ENCODE measurements around the gene UBE2E2.

The UBE2E2 gene

DNA sequence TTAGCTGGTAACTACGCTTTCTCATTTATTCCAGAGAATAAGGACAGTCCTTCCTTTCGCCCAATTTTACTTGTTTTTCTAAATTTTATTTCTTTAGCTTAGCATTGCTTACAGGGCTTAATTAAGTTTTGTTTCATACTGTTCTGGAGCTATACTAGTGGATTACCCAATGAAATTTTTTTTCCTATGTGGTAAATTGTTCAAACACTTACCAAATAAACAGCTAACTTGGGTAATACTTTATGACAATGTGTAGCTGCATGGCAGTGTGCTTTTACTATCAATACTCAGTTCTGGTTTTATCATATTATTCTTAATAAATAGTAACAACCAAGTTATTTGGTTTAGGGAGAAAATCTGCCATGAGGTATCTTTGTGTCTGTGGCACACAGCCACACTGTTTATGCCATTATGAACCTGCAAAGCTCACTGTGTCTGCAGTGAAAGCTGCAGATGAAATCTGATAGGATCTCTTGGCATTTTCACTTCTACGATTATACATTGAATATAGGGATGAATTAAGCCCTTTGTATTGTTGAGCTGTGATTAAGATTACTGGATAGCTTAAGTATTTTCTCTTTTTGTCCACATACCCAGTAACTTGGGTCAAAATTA, 37.2 kb downstream of the UBE2E2 start:
- peak; percentile 50 for DNase-seq (ENCODE audit: low spot score)

DNA sequence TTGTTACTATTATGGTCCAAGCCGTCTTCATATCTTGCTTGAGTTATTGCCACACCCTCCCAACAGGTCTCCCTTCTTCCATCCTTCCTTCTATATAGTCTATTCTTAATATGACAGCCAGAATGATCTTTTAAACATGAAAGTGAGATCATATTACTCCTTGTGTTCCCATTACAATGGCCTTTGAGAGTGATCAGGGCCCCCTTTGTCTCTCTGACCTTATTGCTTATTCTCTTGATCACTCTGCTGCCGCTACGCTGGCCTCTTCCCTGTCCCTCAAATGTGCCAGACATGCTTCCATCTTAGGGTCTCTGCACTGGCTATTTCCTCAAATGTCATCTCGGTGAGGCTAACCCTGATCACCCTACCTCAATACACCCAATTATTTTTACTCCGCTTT, 38.1 kb downstream of the UBE2E2 start:
- DNase-seq (ENCODE audit: low spot score): peak; percentile 86

DNA sequence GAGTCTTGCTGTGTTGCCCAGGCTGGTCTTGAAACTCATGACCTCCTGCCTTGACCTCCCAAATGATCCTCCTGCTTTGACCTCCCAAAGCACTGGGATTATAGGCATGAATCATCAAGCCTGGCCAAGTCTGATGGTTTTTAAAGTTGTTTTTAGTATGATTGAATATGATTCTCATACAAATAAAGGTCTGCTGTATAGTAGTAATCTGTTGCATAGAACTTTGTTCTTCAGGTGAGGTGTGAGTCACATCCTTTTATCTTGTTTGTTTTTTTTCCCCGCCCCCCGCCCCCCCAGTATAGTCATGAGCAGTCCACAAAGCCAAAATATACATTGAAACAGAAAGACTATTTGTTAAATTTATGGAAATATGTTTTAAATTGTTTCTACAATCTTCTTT, 39.0 kb downstream of the UBE2E2 start:
- no peak for DNase-seq (ENCODE audit: low spot score)

- peak; percentile 41 for DNase-seq (ENCODE audit: low spot score)
Measured at GRCh38 chr3:23244324-23245041, 41.4 kb downstream of the UBE2E2 start.

GRCh38 chr3:23246651-23247050, 43.5 kb downstream of the UBE2E2 start:
- no peak for DNase-seq (ENCODE audit: low spot score)

GRCh38 chr3:23248594-23249131, 45.5 kb downstream of the UBE2E2 start:
- DNase-seq (ENCODE audit: low spot score): no peak

DNA sequence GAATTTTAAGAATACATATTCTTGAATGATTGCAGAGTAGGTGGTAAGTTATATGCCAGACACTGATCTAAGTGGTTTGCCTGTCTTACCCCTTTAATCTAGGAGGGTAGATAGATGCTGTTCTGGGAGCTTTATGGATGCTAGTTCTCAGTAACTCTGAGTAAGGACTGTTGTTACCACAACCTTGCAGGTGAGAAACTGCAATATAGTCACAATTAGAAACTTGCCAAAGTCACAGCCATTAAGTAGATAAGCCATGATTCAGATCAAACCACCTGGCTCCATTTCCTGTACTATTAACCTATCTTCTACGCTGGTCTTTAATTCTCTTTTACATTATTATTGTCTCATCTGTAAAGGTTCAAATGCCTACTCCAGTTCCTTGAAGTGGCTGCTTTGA, 46.8 kb downstream of the UBE2E2 start:
- no peak for DNase-seq (ENCODE audit: low spot score)

GRCh38 chr3:23252122-23252521, 49.0 kb downstream of the UBE2E2 start:
- DNase-seq (ENCODE audit: low spot score): no peak

GRCh38 chr3:23253214-23253613, 50.1 kb downstream of the UBE2E2 start:
- DNase-seq (ENCODE audit: low spot score): no peak

GRCh38 chr3:23254282-23254681, 51.2 kb downstream of the UBE2E2 start:
- no peak for DNase-seq (ENCODE audit: low spot score)

DNA sequence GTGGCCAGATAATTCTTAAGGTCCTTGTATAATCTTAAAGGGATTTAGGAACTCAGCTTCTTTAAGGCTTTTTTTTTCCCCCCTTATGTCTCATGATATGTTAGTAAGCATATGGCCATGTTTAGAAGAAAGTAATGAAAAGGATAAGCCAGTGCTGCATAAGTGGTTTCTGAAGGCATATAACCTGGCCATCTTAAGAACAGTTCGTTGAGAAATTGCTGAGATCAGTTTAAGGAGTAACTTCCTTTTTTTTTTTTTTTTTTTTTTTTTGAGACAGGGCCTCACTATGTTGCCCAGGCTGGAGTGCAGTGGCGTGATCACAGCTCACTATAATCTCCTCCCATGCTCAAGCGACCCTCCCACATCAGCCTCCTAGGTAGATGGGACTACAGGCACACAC, 51.7 kb downstream of the UBE2E2 start:
- DNase-seq (ENCODE audit: low spot score): no peak

DNA sequence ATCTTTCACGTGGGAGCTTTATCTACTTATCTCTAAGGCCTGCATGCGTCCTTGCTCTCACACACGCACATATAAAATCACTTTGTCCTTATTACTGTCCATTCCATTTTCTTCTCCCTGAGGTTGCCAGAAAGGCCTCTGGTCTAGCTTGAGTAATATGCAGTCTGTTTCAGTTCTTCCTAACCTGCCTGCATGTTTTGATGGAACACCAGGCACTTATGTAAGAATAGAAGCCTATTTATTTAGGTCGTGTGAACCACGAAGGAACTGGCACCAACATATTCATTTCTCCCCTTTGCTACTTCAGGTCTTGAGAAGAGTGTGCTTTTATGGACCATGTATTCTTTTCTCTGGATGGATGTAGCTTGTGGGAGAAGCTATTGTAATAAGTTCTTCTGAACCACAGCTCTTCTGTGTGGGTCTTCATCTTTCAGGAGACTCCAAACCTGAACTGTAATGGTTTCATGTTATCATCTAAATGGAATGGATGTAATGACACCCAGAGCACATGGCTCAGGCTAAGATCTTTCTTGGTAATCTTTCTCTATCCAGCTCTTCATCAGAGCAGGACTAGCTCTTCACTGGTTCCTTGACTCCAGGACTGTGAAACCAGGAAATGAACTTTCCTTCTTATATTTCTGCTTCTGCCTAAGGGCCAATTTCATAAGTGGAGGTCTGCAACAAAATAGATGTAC, 53.8 kb downstream of the UBE2E2 start:
- DNase-seq (ENCODE audit: low spot score): no peak

- DNase-seq (ENCODE audit: low spot score): no peak
Measured at GRCh38 chr3:23258110-23258509, 55.0 kb downstream of the UBE2E2 start.

DNA sequence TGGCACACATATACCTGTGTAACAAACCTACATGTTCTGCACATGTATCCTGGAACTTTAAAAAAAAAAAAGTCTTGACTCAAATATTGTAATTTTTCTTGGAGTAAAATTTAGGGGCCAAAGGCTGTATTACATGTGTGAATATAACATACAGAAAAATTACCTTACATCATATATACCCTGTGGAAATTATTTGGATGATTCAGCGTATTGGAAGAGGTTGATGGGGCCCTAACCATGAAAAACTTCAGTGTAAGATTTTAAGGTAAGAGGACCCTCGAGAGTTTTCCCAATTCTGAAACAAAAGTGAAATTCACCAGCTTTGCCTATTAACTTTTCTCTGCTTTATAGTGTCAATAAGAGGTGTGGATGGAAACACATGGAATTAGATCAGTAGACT, 56.4 kb downstream of the UBE2E2 start:
- no peak for DNase-seq (ENCODE audit: low spot score)

- DNase-seq (ENCODE audit: low spot score): no peak
Measured at GRCh38 chr3:23262766-23263165, 59.6 kb downstream of the UBE2E2 start.

GRCh38 chr3:23263796-23264195, 60.7 kb downstream of the UBE2E2 start:
- DNase-seq (ENCODE audit: low spot score): no peak

GRCh38 chr3:23264413-23264812, 61.3 kb downstream of the UBE2E2 start:
- DNase-seq (ENCODE audit: low spot score): no peak

DNA sequence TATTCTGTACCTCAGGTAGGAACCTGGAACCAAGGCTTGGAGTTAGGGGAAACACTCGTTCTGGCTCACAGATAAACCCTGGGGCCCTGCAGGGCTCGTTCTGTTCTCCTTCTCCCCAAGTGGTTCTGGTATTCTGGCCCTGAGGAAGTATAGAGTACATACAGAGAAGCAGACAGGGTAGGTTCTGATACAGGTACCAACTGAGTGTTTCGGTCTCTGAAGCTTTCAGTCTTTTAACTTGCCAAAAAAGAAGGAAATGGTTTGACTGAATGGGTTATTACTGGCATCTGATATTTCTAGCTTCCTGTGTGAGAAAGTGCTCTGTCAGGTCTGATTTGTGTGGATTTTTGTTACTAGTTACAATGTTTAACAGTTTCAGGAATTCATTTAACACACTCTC, 67.3 kb downstream of the UBE2E2 start:
- no peak for DNase-seq (ENCODE audit: low spot score)

DNA sequence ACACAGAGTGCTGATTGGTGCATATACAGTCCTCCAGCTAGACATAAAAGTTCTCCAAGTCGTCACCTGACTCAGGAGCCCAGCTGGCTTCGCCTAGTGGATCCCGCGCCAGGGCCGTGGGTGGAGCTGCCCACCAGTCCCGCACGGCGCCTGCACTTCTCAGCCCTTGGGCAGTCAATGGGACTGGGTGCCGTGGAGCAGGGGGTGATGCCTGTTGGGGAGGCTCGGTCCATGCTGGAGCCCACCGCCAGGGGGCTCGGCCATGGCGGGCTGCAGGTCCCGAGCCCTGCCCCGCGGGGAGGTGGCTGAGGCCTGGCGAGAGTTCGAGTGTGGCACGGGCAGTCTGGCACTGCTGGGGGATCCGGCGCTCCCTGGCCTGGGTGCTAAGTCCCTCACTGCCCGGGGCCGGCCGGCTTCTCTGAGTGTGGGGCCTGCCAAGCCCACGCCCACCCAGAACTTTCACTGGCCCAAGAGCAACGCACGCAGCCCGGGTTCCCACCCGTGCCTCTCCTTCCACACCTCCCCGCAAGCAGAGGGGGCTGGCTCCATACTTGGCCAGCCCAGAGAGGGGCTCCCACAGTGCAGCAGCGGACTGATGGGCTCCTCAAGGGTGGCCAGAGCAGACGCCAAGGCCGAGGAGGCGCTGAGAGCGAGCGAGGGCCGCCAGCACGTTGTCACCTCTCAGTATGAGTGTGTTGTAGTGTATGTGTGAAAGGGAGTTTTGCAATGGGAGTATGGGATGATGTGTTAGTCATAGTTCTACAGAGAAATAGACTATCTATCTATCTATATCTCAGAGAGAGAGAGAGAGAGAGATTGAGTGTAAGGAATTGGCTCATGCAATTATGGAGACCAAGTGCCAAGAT, 69.0 kb downstream of the UBE2E2 start:
- DNase-seq (ENCODE audit: low spot score): no peak

- no peak for DNase-seq (ENCODE audit: low spot score)
Measured at GRCh38 chr3:23272820-23273219, 69.7 kb downstream of the UBE2E2 start.

DNA sequence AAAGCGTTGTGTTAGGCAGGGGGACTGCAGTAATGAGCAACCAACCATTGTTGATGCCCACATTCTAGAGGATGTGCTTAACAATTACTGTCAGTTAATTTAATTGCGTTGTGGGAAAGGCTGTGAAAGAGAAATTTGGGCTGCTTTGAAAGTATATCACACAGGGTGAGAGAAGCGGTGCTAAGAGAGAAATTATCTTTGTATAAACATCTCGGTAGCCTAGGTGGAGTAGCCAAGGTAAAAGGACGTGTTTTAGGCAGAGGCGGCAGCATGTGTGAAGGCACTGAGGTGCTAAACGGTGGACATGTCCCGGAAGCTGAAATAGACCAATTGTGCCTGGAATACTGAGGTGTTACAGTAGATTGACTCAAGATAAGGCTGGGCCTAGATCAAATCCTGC, 71.9 kb downstream of the UBE2E2 start:
- no peak for DNase-seq (ENCODE audit: low spot score)

GRCh38 chr3:23275814-23276213, 72.7 kb downstream of the UBE2E2 start:
- DNase-seq (ENCODE audit: low spot score): no peak
